HCT116 (cell line): ENCODE data around the gene PROCA1. TPM values are rescaled to one million over a fixed set of nuclear protein-coding genes. Genes with fewer than 3 reads are reported as not detected.

Source experiments
- ATAC-seq: fragments of 200-7000 bp; cut with Tn5 transposase; 2 replicates; pipeline ENCODE4 v1.9.1; 2020; ENCODE audit warnings: mild to moderate bottlenecking, moderate library complexity
- BruUV-seq: library from RNA; stranded (reverse); fragments of 400-500 nt; replicated peaks from 2 replicates; lab custom pipeline; 2021; lab: Mats Ljungman, UMichigan
- CTCF ChIA-PET: fragments of 300-600 bp; sonication (Branson Sonifier 250); formaldehyde crosslinking; loops from one replicate; lab custom pipeline; 2021; ENCODE audit warnings: antibody characterized with exemption; lab: Charles Lee
- POLR2A ChIA-PET: fragments of 300-600, 350-600 bp; sonication (Branson Sonifier 250); formaldehyde crosslinking; loops from one replicate; lab custom pipeline; 2021; ENCODE audit warnings: antibody characterized with exemption; lab: Charles Lee
- RAD21 ChIA-PET, 2 experiments: fragments of 300-600 bp; sonication (Branson Sonifier 250); formaldehyde crosslinking; loops; one replicate each; lab custom pipeline; 2023; ENCODE audit warnings: low total read pairs in 2 of 2; ENCODE audit not compliant: uncharacterized antibody in 2 of 2, unreplicated experiment in 2 of 2, low non-redundant PET in 1 of 2; lab: Charles Lee
- DNase-seq: peaks from one replicate; pipeline ENCODE4 v3.0.0-alpha.2; 2010; ENCODE audit warnings: low read depth, low spot score
- H2AFZ ChIP-seq: fragments of 200-600 bp; shearing (Covaris generic), sonication (generic); 2 replicates; pipeline ENCODE4 v1.6.1; 2017; ENCODE audit warnings: low read depth, mixed run types, mixed read lengths, antibody characterized with exemption, low read length; ENCODE audit not compliant: poor library complexity, severe bottlenecking
- H3K27ac ChIP-seq: 2 replicates; pipeline ENCODE4 v1.5.1; 2012; ENCODE audit warnings: low read depth, low read length
- H3K27me3 ChIP-seq: fragments of 200-600 bp; sonication (generic); 2 replicates; pipeline ENCODE4 v1.6.1; 2016; ENCODE audit warnings: mixed run types, low read length, mixed read lengths; ENCODE audit not compliant: insufficient read depth
- H3K36me3 ChIP-seq, 2 experiments: fragments of 200-500 bp in 1 of 2; fragments of 200-600 bp in 1 of 2; sonication (Bioruptor generic) in 1 of 2; sonication (generic) in 1 of 2; 2 replicates each; pipeline versions ENCODE4 v1.5.1 to v1.6.1; 2014 to 2016; ENCODE audit warnings: low read length in 2 of 2, inconsistent platforms in 1 of 2, mixed read lengths in 1 of 2, mixed run types in 1 of 2; ENCODE audit not compliant: insufficient read depth in 2 of 2, control insufficient read depth in 1 of 2
- H3K4me1 ChIP-seq, 2 experiments: fragments of 200-600 bp in 1 of 2; sonication (generic) in 1 of 2; 2 replicates each; pipeline versions ENCODE4 v1.5.1 to v1.6.1; 2012 to 2017; ENCODE audit warnings: low read length in 2 of 2, inconsistent platforms in 1 of 2, mild to moderate bottlenecking in 1 of 2, mixed read lengths in 1 of 2, mixed run types in 1 of 2, moderate library complexity in 1 of 2; ENCODE audit not compliant: insufficient read depth in 2 of 2, control insufficient read depth in 1 of 2
- H3K4me2 ChIP-seq: fragments of 200-600 bp; sonication (generic); 2 replicates; pipeline ENCODE4 v1.6.1; 2017; ENCODE audit warnings: mixed run types, low read length, mixed read lengths
- H3K4me3 ChIP-seq, 2 experiments: fragments of 200-600 bp in 1 of 2; sonication (generic) in 1 of 2; replicated peaks in 1 of 2; 2 replicates each; pipeline ENCODE4 v1.5.1; 2011 to 2016; ENCODE audit warnings: low read length in 2 of 2, control low read depth in 1 of 2, low read depth in 1 of 2, mild to moderate bottlenecking in 1 of 2, mixed read lengths in 1 of 2, mixed run types in 1 of 2
- H3K79me2 ChIP-seq: fragments of 200-600 bp; sonication (generic); 2 replicates; pipeline ENCODE4 v1.6.1; 2017; ENCODE audit warnings: mild to moderate bottlenecking, mixed run types, low read length, moderate library complexity, mixed read lengths; ENCODE audit not compliant: insufficient read depth
- H3K9ac ChIP-seq: fragments of 200-600 bp; sonication (generic); 2 replicates; pipeline ENCODE4 v1.6.1; 2016; ENCODE audit warnings: low read length, mixed read lengths
- H3K9me2 ChIP-seq: fragments of 200-600 bp; sonication (generic), shearing (Covaris generic); 2 replicates; pipeline ENCODE4 v1.6.1; 2017; ENCODE audit warnings: mixed run types, mild to moderate bottlenecking, moderate library complexity; ENCODE audit not compliant: insufficient read depth
- H3K9me3 ChIP-seq, 2 experiments: fragments of 200-500 bp in 1 of 2; fragments of 200-600 bp in 1 of 2; sonication (Bioruptor generic) in 1 of 2; sonication (generic) in 1 of 2; 2 replicates each; pipeline ENCODE4 v1.6.1; 2014 to 2017; ENCODE audit warnings: low read length in 2 of 2, mixed read lengths in 2 of 2, inconsistent platforms in 1 of 2, low read depth in 1 of 2, mild to moderate bottlenecking in 1 of 2, mixed run types in 1 of 2, moderate library complexity in 1 of 2; ENCODE audit not compliant: control insufficient read depth in 1 of 2, insufficient read depth in 1 of 2
- H4K20me1 ChIP-seq: fragments of 200-600 bp; sonication (generic), shearing (Covaris generic); 2 replicates; pipeline ENCODE4 v1.6.1; 2017; ENCODE audit warnings: mixed run types, mild to moderate bottlenecking, moderate library complexity; ENCODE audit not compliant: insufficient read depth
- EGR1 ChIP-seq: IDR thresholded peaks from 2 replicates; pipeline ENCODE4 v1.6.1; 2012; ENCODE audit warnings: low read depth
- EZH2 ChIP-seq: fragments of 200-600 bp; sonication (generic); IDR thresholded peaks from 2 replicates; pipeline ENCODE4 v1.6.1; 2017; ENCODE audit warnings: antibody characterized with exemption, mixed run types
- SP1 ChIP-seq: IDR thresholded peaks from 2 replicates; pipeline ENCODE4 v1.6.1; 2012; ENCODE audit warnings: low read depth
- YY1 ChIP-seq: IDR thresholded peaks from 2 replicates; pipeline ENCODE4 v1.6.1; 2011; ENCODE audit warnings: low read length, low read depth, moderate library complexity, mild to moderate bottlenecking; ENCODE audit not compliant: insufficient replicate concordance; ENCODE audit errors: extremely low read depth
- ZFX ChIP-seq: fragments of 450-650 bp; IDR thresholded peaks from 2 replicates; pipeline ENCODE4 v1.6.1; 2017
- intact Hi-C: fragments of 100-400 bp; cut with micrococcal nuclease; formaldehyde crosslinking; loops from 2 replicates; pipeline ENCODE4 v1.10.0; 2022
- total RNA-seq: library from RNA; stranded (reverse); gene quantifications from one replicate; pipeline ENCODE4 v1.2.1, GENCODE V29; 2021; ENCODE audit not compliant: unreplicated experiment
- TF ChIP-seq, protein P1 (sequence below), 3 experiments: fragments of 200-600 bp in 1 of 3; sonication (generic) in 1 of 3; IDR thresholded peaks in 2 of 3; conservative IDR thresholded peaks in 1 of 3; 2 replicates each; pipeline ENCODE4 v1.5.1; 2012 to 2017; ENCODE audit warnings: low read depth in 2 of 3, low read length in 2 of 3, antibody characterized with exemption in 1 of 3, borderline replicate concordance in 1 of 3, control low read depth in 1 of 3, mild to moderate bottlenecking in 1 of 3, mixed read lengths in 1 of 3, mixed run types in 1 of 3, moderate library complexity in 1 of 3; ENCODE audit not compliant: insufficient read depth in 1 of 3

The PROCA1 gene
- total RNA-seq, 1 experiment from 2014 or later: 0.96 TPM

DNA sequence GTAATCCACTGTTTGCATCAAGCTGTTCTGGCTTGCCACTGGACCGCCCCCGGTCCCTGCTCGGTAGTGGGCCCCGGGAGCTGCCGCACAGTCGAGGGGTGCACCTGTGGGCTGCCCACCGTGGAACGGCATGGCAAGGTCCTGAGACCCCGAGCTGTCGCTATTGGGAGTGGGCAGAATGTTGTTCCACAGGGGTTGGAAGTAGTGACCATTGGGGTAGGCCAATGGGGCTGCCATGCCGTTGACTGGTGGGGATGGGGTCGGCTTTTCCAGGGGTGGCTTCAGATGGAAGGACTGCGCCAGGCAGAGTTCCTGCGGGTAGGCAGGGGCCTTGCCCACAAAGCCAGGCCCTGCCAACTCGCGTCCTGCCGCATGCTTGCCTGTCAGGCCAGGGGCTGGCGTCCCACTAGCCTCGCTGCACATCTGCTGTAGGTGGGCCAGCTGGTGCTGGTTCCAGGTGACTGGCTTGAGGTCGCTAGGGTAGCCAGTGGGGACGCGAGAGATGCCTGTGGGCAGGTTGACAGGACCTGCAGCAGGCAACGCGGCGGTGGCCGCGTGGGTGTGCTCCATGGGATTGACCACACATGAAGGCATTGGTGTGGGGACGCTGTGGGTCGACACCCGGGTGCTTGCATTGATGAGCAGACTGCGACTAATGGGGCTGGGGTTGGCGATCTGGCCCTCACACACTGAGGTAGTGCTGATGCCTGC, 46.9 kb upstream of the PROCA1 start:
- CTCF ChIA-PET: no interaction called here
- RAD21 ChIA-PET: no interaction called here

More for the DNA sequence above, 46.9 kb upstream of the PROCA1 start:
- DNase-seq (no peak), ATAC-seq (no peak)
- no peaks in the 10 kb centered on the region for H4K20me1 ChIP-seq
- no peak overlapping the region for H3K4me2 ChIP-seq
- TF ChIP-seq EZH2 (no peak), SP1 (no peak), YY1 (no peak), EGR1 (no peak), ZFX (no peak)
- TF ChIP-seq, protein P1, sequence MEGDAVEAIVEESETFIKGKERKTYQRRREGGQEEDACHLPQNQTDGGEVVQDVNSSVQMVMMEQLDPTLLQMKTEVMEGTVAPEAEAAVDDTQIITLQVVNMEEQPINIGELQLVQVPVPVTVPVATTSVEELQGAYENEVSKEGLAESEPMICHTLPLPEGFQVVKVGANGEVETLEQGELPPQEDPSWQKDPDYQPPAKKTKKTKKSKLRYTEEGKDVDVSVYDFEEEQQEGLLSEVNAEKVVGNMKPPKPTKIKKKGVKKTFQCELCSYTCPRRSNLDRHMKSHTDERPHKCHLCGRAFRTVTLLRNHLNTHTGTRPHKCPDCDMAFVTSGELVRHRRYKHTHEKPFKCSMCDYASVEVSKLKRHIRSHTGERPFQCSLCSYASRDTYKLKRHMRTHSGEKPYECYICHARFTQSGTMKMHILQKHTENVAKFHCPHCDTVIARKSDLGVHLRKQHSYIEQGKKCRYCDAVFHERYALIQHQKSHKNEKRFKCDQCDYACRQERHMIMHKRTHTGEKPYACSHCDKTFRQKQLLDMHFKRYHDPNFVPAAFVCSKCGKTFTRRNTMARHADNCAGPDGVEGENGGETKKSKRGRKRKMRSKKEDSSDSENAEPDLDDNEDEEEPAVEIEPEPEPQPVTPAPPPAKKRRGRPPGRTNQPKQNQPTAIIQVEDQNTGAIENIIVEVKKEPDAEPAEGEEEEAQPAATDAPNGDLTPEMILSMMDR (IDR thresholded peaks at IDR 0.05 in 2 of 3, conservative IDR thresholded peaks at IDR 0.05 in 1 of 3; ENCODE audit: borderline replicate concordance in 1 of 3, insufficient read depth in 1 of 3, low read depth in 2 of 3, low read length in 2 of 3): no peak
- no peak overlapping the region for H3K9ac ChIP-seq
- POLR2A ChIA-PET: no interaction called here
- intact Hi-C loops: no loop called here
- no peaks in the 10 kb centered on the region for H3K9me3 ChIP-seq
- H3K79me2 ChIP-seq: peaks cover 8% of the 10 kb centered on the region; the same call in 1 of the 2 replicates
- H3K9me2 ChIP-seq: no peaks in the 10 kb centered on the region
- no peaks in the 10 kb centered on the region for H3K27me3 ChIP-seq
- H3K27ac ChIP-seq: no peak overlapping the region
- peaks cover 13 to 17% of the 10 kb centered on the region in 2 experiments; a peak in 3 of 4 replicates for H3K36me3 ChIP-seq
- H3K4me1 ChIP-seq: peaks cover 2 to 19% of the 10 kb centered on the region in 2 experiments; a peak in 3 of 4 replicates
- no peak overlapping the region for H3K4me3 ChIP-seq
- no peak overlapping the region for H2AFZ ChIP-seq
- no TSS peak for BruUV-seq
